Ovary (tissue), 9 donors: ENCODE measurements around the gene ZNF778. TPM values are rescaled to one million over a fixed set of nuclear protein-coding genes. Genes with fewer than 3 reads are reported as not detected.
A peak's percentile ranks its signal among the peaks of the same experiment; 100 is the strongest.

Experiments used
- DNase-seq, 5 donors: peaks; one replicate each; pipeline ENCODE4 v3.0.0-alpha.2; 2019 to 2020
- H3K27ac ChIP-seq, 2 donors: fragments of 200-600 bp; one replicate each; pipeline versions ENCODE4 v1.5.1 to v1.8.0; 2019 to 2022
- H3K27me3 ChIP-seq: fragments of 200-600 bp; one replicate; pipeline ENCODE4 v1.8.0; 2022
- H3K36me3 ChIP-seq: fragments of 200-600 bp; sonication (generic); one replicate; pipeline ENCODE4 v1.5.1; 2019
- H3K4me1 ChIP-seq: one replicate; pipeline ENCODE4 v1.8.1; 2013; ENCODE audit warnings: mild to moderate bottlenecking, moderate library complexity; ENCODE audit not compliant: insufficient read depth
- H3K4me3 ChIP-seq: fragments of 200-600 bp; sonication (generic); one replicate; pipeline ENCODE4 v1.5.1; 2017
- H3K9me3 ChIP-seq, 2 donors: fragments of 200-600 bp in 1 of 2; sonication (generic) in 1 of 2; one replicate each; pipeline versions ENCODE4 v1.5.1 to v1.8.1; 2013 to 2019; ENCODE audit warnings: mild to moderate bottlenecking in 1 of 2, moderate library complexity in 1 of 2
- CTCF ChIP-seq, 3 donors: fragments of 450-650 bp in 2 of 3; fragments of 200-600 bp in 1 of 3; IDR thresholded peaks; one replicate each; pipeline versions ENCODE4 v1.5.1 to v1.8.0; 2016 to 2022; ENCODE audit warnings: antibody characterized with exemption in 3 of 3, mild to moderate bottlenecking in 1 of 3
- EP300 ChIP-seq: sonication (generic); formaldehyde crosslinking; IDR thresholded peaks from one replicate; pipeline ENCODE4 v1.6.1; 2017; ENCODE audit warnings: antibody characterized with exemption
- POLR2A ChIP-seq: fragments of 450-650 bp; IDR thresholded peaks from one replicate; pipeline ENCODE4 v1.6.1; 2017; ENCODE audit warnings: antibody characterized with exemption, mild to moderate bottlenecking, moderate library complexity
- WGBS, 3 donors: extraction: QIAGEN DNeasy Blood & Tissue Kit in 1 of 3; methylation state at CpG; one replicate each; pipeline versions ENCODE4 v1.1.5 to v1.1.7; 2013 to 2017; 5-methylcytosine and 5-hydroxymethylcytosine counted together
- intact Hi-C, 4 donors: fragments of 100-400 bp; cut with DNase I; formaldehyde crosslinking; loops; one replicate each; pipeline versions ENCODE4 v1.11.0 to v1.15.1; 2022 to 2023
- polyA plus RNA-seq, 2 donors: library from polyadenylated mRNA; stranded (reverse); fragments of 200-250 nt in 1 of 2; fragments of 350-450 nt in 1 of 2; fragmentation: Illumina TruSeq in 1 of 2; extraction: RNeasy Lipid Tissue Mini Kit (QIAGEN cat#74804) in 1 of 2; gene quantifications; one replicate each; pipeline ENCODE4 v1.2.3, GENCODE V29; 2013 to 2014
- total RNA-seq, 7 donors: library from RNA; depleted of rRNA in 2 of 7; stranded (reverse); fragments of >200 nt in 2 of 7; fragmentation: NEBNext Ultra II Directional in 3 of 7; extraction: Animal tissue kit (Norgen Biotek cat#: 25700) in 3 of 7; gene quantifications; one replicate each; pipeline versions ENCODE4 v1.1.0 to v1.2.4, GENCODE V29; 2016 to 2023
- donor health status: DM: no; HTN: no; CAD: no; lungs with moderate emphysema.
- donor health status: DM: no; HTN: no; CAD: no.
- donor health status: Bipolar disorder and iron deficiency.
- donor health status: DM: yes; HTN: yes; CAD: no.
- donor health status: DM: no; HTN: no; CAD: no.
- donor health status: DM: yes; HTN: yes; CAD: no.

The ZNF778 gene
- total and polyA plus RNA-seq, 9 donors = 1.8 to 71.9 (median 8.3) TPM

GRCh38 chr16:89268585-89268984 is 51.1 kb downstream of the ZNF778 start:
- no peak for TF ChIP-seq CTCF (IDR thresholded peaks at IDR 0.05)
- no peak for TF ChIP-seq POLR2A
- TF ChIP-seq EP300 = no peak
- DNase-seq = peak in 2 of 5 donors; percentile 34 to 37
- intact Hi-C loops = no loop called here
- Histone ChIP-seq H3K27ac (peak overlapping the region; percentile 80 to 91), H3K4me3 (no peak overlapping the region), H3K36me3 (no peaks in the 10 kb centered on the region), H3K27me3 (no peaks in the 10 kb centered on the region), H3K4me1 (peaks cover 7% of the 10 kb centered on the region), H3K9me3 (no peaks in the 10 kb centered on the region)
- 76 to 92% (median 79%) methylated on average over 14 to 19 of the region's 19 CpGs for WGBS, 3 donors

DNA sequence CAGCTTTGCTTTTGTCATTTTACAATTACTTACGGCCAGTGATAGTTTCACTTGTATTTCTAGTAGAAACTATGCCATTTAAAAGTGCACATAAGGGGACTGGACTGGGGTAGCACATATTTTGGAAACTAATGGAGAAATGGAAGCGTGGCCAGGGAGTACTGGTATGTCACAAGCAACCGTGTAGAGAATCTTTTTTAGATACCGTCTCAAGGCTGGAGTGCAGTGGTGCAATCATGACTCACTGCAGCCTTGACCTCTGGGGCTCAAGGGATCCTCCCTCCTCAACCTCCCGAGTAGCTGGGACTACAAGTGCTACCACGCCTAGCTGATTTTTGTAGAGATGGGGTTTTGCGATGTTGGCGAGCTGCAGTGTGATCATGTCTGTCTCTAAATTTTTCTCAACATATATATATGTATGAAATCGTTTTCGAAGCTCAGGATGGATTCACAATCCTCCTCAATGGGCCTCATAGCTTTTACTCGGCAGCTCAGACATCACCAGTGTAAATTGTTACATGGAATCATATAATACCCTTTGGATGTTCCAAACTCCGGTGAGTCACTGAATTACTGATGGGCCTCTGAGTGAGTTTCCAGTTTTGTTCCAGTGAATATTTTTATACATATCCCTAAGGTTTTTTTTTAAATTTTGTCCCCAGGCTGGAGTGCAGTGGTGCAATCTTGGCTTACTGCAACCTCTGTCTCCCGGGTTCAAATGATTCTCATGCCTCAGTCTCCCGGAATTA is 51.7 kb downstream of the ZNF778 start:
- Histone ChIP-seq H3K9me3 (no peaks in the 10 kb centered on the region), H3K27me3 (no peaks in the 10 kb centered on the region), H3K27ac (peak overlapping the region; percentile 80 to 91), H3K36me3 (no peaks in the 10 kb centered on the region), H3K4me3 (no peak overlapping the region), H3K4me1 (peaks cover 7% of the 10 kb centered on the region)
- intact Hi-C loops = no loop called here
- TF ChIP-seq EP300 = peak; percentile 75
- TF ChIP-seq CTCF (IDR thresholded peaks at IDR 0.05) = no peak
- DNase-seq = peak; percentile 72 to 93 (median 82)
- 29 to 35% (median 31%) methylated on average over 14 of the region's 14 CpGs for WGBS, 3 donors

DNA sequence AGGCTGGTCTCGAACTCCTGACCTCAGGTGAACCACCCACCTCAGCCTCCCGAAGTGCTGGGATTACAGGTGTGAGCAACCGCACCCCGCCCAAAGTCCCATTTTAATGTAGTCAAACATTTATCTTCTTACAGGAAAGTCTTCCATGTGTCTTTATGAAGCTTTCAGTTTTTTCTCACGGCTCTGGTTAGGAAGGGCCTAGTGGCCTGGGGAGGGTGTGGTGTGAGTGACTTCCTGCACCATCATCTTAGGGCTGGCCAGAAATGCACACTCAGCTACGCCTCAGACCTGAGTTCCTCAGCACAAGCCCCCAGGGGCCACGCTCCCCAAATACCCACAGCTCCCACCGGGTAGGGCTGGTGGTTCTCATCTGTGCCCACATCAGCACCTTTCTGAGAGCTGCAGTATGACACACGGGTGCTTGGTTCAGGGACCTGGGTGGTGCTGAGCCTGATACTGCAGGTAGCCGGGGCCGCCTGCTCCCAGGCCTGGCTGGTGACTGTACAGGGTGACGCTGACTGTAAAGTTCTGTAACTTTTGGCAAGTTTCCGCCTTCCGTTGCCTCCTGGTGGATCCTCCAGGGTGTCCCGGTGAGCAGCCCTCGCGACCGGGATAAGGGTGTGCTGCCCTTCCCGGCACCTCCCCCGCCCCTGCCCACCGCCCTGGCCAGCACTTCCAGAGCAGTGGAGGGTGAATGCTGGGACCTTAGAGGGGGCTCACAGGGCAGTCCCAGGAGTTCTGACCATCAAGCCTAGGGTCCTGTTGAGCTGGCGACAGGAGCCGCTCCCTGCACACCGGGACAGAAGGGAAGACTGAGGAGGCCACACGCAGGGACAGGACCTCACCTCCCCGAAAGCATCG is 52.5 kb downstream of the ZNF778 start:
- peak overlapping the region; percentile 72 to 80 for H3K27ac ChIP-seq
- DNase-seq = peak in 1 of 5 donors; percentile 32
- intact Hi-C loops = no loop called here
- H3K4me1 ChIP-seq = peaks cover 7% of the 10 kb centered on the region
- no peak overlapping the region for H3K4me3 ChIP-seq
- H3K9me3 ChIP-seq = no peaks in the 10 kb centered on the region
- TF ChIP-seq POLR2A = no peak
- TF ChIP-seq EP300 = no peak
- no peak for TF ChIP-seq CTCF (IDR thresholded peaks at IDR 0.05)
- no peaks in the 10 kb centered on the region for H3K36me3 ChIP-seq
- H3K27me3 ChIP-seq = no peaks in the 10 kb centered on the region
- WGBS, 3 donors = 92 to 95% (median 93%) methylated on average over 26 to 27 of the region's 27 CpGs

DNA sequence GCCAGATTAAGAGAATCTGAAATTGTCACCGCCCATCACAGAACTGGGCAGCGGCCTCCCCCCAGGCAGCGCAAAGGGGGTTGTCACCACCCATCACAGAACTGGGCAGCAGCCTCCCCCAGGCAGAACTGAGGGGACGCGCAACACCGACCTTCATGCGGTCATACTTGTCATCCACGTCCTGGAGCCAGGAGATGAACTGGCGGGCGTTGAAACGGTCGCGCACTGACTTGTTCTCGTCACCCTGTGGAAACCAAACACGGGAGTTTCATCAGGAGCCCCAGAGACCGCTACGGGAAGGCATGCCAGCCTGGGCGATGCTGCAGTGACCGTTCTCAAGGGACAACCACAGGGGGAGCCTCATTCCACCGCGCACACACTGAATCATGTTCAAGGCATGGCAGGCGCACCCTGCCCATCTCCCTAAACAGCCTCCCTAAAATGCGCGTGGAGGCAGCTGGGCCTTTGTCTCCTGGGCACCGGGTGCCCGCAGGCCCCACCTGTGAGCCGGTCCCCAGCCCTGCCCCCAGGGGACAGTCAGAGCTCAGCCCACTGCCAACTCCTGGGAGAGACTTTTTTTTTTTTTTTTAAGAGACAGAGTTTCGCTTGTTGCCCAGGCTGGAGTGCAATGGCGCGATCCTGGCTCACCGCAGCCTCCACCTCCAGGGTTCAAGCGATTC is 53.3 kb downstream of the ZNF778 start:
- TF ChIP-seq CTCF (IDR thresholded peaks at IDR 0.05) (no peak), EP300 (no peak), POLR2A (no peak)
- peak in 1 of 5 donors; percentile 29 for DNase-seq
- Histone ChIP-seq H3K4me1 (peaks cover 7% of the 10 kb centered on the region), H3K4me3 (no peak overlapping the region), H3K27ac (no peak overlapping the region), H3K9me3 (no peaks in the 10 kb centered on the region), H3K27me3 (no peaks in the 10 kb centered on the region), H3K36me3 (no peaks in the 10 kb centered on the region)
- WGBS, 3 donors = 92 to 96% (median 95%) methylated on average over 31 to 32 of the region's 32 CpGs
- intact Hi-C loops = no loop called here
